ENCODE results near the gene C1QTNF8. TPM values are rescaled to one million over a fixed set of nuclear protein-coding genes. Genes with fewer than 3 reads are reported as not detected.

Gene C1QTNF8
- total RNA-seq, 4 donors from 2014 or later: not detected

- H3K36me3 ChIP-seq: no peaks in the 10 kb centered on the region
- TF ChIP-seq POLR2AphosphoS5 (IDR thresholded peaks at IDR 0.05) (no peak), EP300 (IDR thresholded peaks at IDR 0.05; ENCODE audit: low read depth) (no peak), POLR2A (IDR thresholded peaks at IDR 0.05) (no peak), CTCF (IDR thresholded peaks at IDR 0.05) (no peak)
- DNase-seq: no peak
- H3K27me3 ChIP-seq: peaks cover 94% of the 10 kb centered on the region
- no peaks in the 10 kb centered on the region for H3K9me3 ChIP-seq
- in situ Hi-C loops (cut with MboI; ENCODE audit: low pct_ligation_motif_present in 1 of 4, low pct_unique_long_range_greater_than_20kb in 1 of 4, low sequenced_read_pairs in 3 of 4) (loop anchor here in 2 of 4 donors (25.0 kb wide), 1 partner anchor 256 kb away; the partner anchor contains the start of gene GNG13 (in 2 of the 2)), intact Hi-C loops (cut with DNase I; ENCODE audit: low total_unique reads) (no loop called here)
- 73% methylated on average over 18 of the region's 18 CpGs; no CpG with 5 or more reads in 1 of the 2 donors for WGBS, 2 donors (ENCODE audit: low coverage in 1 of 2)
- no peaks in the 10 kb centered on the region for H3K4me1 ChIP-seq
- H3K27ac ChIP-seq: no peak overlapping the region
- H3K4me3 ChIP-seq: no peak overlapping the region
Measured at GRCh38 chr16:1068451-1068850, 27.6 kb downstream of the C1QTNF8 start.

- peaks cover 86% of the 10 kb centered on the region for H3K27me3 ChIP-seq
- TF ChIP-seq CTCF (IDR thresholded peaks at IDR 0.05): no peak
- no peak for TF ChIP-seq EP300 (IDR thresholded peaks at IDR 0.05; ENCODE audit: low read depth)
- TF ChIP-seq POLR2AphosphoS5 (IDR thresholded peaks at IDR 0.05): no peak
- TF ChIP-seq POLR2A (IDR thresholded peaks at IDR 0.05): no peak
- H3K27ac ChIP-seq: no peak overlapping the region
- 43 to 50% methylated on average over 6 to 15 of the region's 15 CpGs for WGBS, 2 donors (ENCODE audit: low coverage in 1 of 2)
- H3K9me3 ChIP-seq: no peaks in the 10 kb centered on the region
- in situ Hi-C loops (cut with MboI; ENCODE audit: low pct_ligation_motif_present in 1 of 4, low pct_unique_long_range_greater_than_20kb in 1 of 4, low sequenced_read_pairs in 3 of 4) (loop anchor here in 2 of 4 donors (25.0 kb wide), 1 partner anchor 255 kb away; the partner anchor contains the start of gene GNG13 (in 2 of the 2)), intact Hi-C loops (cut with DNase I; ENCODE audit: low total_unique reads) (no loop called here)
- H3K4me3 ChIP-seq: no peak overlapping the region
- DNase-seq: no peak
- no peaks in the 10 kb centered on the region for H3K4me1 ChIP-seq
- no peaks in the 10 kb centered on the region for H3K36me3 ChIP-seq
Measured at GRCh38 chr16:1067629-1068028, 28.4 kb downstream of the C1QTNF8 start.

- no peaks in the 10 kb centered on the region for H3K4me1 ChIP-seq
- H3K27me3 ChIP-seq: peaks cover 77% of the 10 kb centered on the region
- WGBS, 2 donors (ENCODE audit: low coverage in 1 of 2): 49% methylated on average over 20 of the region's 24 CpGs; no CpG with 5 or more reads in 1 of the 2 donors
- H3K36me3 ChIP-seq: no peaks in the 10 kb centered on the region
- DNase-seq: no peak
- intact Hi-C loops (cut with DNase I; ENCODE audit: low total_unique reads): no loop called here
- in situ Hi-C loops (cut with MboI; ENCODE audit: low pct_ligation_motif_present in 1 of 4, low pct_unique_long_range_greater_than_20kb in 1 of 4, low sequenced_read_pairs in 3 of 4): loop anchor here in 2 of 4 donors (25.0 kb wide), 1 partner anchor 254 kb away; the partner anchor contains the start of gene GNG13 (in 2 of the 2)
- H3K4me3 ChIP-seq: no peak overlapping the region
- no peaks in the 10 kb centered on the region for H3K9me3 ChIP-seq
- no peak for TF ChIP-seq POLR2AphosphoS5 (IDR thresholded peaks at IDR 0.05)
- TF ChIP-seq EP300 (IDR thresholded peaks at IDR 0.05; ENCODE audit: low read depth): no peak
- TF ChIP-seq CTCF (IDR thresholded peaks at IDR 0.05): no peak
- no peak for TF ChIP-seq POLR2A (IDR thresholded peaks at IDR 0.05)
- H3K27ac ChIP-seq: no peak overlapping the region
Measured at GRCh38 chr16:1066584-1067172, 29.4 kb downstream of the C1QTNF8 start.

DNA sequence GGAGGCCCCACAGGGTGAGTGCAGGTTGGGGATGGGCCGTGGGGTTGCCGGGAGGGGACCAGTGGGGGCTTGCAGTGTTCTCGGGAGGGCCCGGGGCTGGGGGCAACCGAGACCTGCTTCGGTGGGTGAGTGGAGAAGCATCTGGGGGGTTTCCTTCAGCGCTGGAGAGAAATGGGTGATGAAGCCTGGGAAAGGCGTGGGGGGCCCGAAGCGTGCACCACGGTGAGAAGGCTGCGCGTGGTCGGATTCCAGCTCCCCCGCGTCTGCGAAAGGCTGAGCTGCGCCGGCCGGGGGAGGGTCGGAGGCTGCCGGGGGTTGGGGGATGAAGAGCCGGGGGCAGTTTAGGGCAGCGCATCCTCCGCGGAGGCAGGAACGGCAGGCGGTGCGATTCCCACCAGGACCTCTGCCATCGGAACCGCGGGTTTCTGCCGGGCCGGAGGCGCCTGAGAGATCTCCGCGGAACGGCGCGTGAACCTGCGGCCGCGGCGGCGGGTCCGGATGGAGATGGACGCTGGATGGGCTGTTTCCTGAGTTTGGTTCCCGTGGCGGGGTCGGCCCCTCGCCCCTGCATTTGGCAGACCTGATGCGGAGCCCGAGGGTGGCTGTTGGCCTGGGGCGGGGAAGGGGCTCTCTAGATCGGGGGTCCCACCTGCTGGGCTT lies 30.4 kb downstream of the C1QTNF8 start:
- Histone ChIP-seq H3K36me3 (no peaks in the 10 kb centered on the region), H3K27ac (no peak overlapping the region), H3K4me3 (no peak overlapping the region), H3K9me3 (no peaks in the 10 kb centered on the region), H3K4me1 (no peaks in the 10 kb centered on the region), H3K27me3 (peaks cover 66% of the 10 kb centered on the region)
- in situ Hi-C loops (cut with MboI; ENCODE audit: low pct_ligation_motif_present in 1 of 4, low pct_unique_long_range_greater_than_20kb in 1 of 4, low sequenced_read_pairs in 3 of 4) (loop anchor here in 2 of 4 donors (25.0 kb wide), 1 partner anchor 253 kb away; the partner anchor contains the start of gene GNG13 (in 2 of the 2)), intact Hi-C loops (cut with DNase I; ENCODE audit: low total_unique reads) (no loop called here)
- DNase-seq: no peak
- TF ChIP-seq POLR2A (IDR thresholded peaks at IDR 0.05) (no peak), POLR2AphosphoS5 (IDR thresholded peaks at IDR 0.05) (no peak), CTCF (IDR thresholded peaks at IDR 0.05) (no peak), EP300 (IDR thresholded peaks at IDR 0.05; ENCODE audit: low read depth) (no peak)
- 44% methylated on average over 51 of the region's 55 CpGs; no CpG with 5 or more reads in 1 of the 2 donors for WGBS, 2 donors (ENCODE audit: low coverage in 1 of 2)
